Panc1 (cell line): ENCODE measurements around the gene LRRC1.
A peak's percentile ranks its signal among the peaks of the same experiment; 100 is the strongest.

Experiments used
- POLR2AphosphoS5 ChIP-seq: IDR thresholded peaks from 2 replicates; pipeline ENCODE4 v1.6.1; 2012; ENCODE audit warnings: mild to moderate bottlenecking, low read depth, low read length, moderate library complexity
- SIN3A ChIP-seq: IDR thresholded peaks from 2 replicates; pipeline ENCODE4 v1.6.1; 2012; ENCODE audit warnings: low read depth, mild to moderate bottlenecking, low read length, moderate library complexity, borderline replicate concordance; ENCODE audit not compliant: insufficient read depth
- TCF7L2 ChIP-seq: IDR thresholded peaks from 2 replicates; pipeline ENCODE4 v1.6.1; 2011; ENCODE audit warnings: mild to moderate bottlenecking, low read depth, low read length, inconsistent platforms
- TF ChIP-seq, protein P1 (sequence below): fragments of 450-650 bp; IDR thresholded peaks from 2 replicates; pipeline ENCODE4 v1.5.1; 2017; ENCODE audit warnings: mild to moderate bottlenecking
- TF ChIP-seq, protein P2 (sequence below), 2 experiments: IDR thresholded peaks; 2 replicates each; pipeline ENCODE4 v1.6.1; 2011 to 2012; ENCODE audit warnings: low read depth in 2 of 2, control low read depth in 1 of 2, low read length in 1 of 2, mild to moderate bottlenecking in 1 of 2, moderate library complexity in 1 of 2; ENCODE audit not compliant: insufficient read depth in 1 of 2

GRCh38 chr6:53866226-53866625 lies 71.4 kb downstream of the LRRC1 start:
- TF ChIP-seq, protein P1, sequence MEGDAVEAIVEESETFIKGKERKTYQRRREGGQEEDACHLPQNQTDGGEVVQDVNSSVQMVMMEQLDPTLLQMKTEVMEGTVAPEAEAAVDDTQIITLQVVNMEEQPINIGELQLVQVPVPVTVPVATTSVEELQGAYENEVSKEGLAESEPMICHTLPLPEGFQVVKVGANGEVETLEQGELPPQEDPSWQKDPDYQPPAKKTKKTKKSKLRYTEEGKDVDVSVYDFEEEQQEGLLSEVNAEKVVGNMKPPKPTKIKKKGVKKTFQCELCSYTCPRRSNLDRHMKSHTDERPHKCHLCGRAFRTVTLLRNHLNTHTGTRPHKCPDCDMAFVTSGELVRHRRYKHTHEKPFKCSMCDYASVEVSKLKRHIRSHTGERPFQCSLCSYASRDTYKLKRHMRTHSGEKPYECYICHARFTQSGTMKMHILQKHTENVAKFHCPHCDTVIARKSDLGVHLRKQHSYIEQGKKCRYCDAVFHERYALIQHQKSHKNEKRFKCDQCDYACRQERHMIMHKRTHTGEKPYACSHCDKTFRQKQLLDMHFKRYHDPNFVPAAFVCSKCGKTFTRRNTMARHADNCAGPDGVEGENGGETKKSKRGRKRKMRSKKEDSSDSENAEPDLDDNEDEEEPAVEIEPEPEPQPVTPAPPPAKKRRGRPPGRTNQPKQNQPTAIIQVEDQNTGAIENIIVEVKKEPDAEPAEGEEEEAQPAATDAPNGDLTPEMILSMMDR: 0 out of 2 replicates have a peak, but pooled peaks have one; percentile 8
- TF ChIP-seq, protein P2, sequence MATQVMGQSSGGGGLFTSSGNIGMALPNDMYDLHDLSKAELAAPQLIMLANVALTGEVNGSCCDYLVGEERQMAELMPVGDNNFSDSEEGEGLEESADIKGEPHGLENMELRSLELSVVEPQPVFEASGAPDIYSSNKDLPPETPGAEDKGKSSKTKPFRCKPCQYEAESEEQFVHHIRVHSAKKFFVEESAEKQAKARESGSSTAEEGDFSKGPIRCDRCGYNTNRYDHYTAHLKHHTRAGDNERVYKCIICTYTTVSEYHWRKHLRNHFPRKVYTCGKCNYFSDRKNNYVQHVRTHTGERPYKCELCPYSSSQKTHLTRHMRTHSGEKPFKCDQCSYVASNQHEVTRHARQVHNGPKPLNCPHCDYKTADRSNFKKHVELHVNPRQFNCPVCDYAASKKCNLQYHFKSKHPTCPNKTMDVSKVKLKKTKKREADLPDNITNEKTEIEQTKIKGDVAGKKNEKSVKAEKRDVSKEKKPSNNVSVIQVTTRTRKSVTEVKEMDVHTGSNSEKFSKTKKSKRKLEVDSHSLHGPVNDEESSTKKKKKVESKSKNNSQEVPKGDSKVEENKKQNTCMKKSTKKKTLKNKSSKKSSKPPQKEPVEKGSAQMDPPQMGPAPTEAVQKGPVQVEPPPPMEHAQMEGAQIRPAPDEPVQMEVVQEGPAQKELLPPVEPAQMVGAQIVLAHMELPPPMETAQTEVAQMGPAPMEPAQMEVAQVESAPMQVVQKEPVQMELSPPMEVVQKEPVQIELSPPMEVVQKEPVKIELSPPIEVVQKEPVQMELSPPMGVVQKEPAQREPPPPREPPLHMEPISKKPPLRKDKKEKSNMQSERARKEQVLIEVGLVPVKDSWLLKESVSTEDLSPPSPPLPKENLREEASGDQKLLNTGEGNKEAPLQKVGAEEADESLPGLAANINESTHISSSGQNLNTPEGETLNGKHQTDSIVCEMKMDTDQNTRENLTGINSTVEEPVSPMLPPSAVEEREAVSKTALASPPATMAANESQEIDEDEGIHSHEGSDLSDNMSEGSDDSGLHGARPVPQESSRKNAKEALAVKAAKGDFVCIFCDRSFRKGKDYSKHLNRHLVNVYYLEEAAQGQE (IDR thresholded peaks at IDR 0.05; ENCODE audit: insufficient read depth in 1 of 2, low read depth in 2 of 2, low read length in 1 of 2): no peak
- no peak for TF ChIP-seq POLR2AphosphoS5
- TF ChIP-seq TCF7L2: no peak
- no peak for TF ChIP-seq SIN3A
